Suprapubic skin (tissue), 4 donors: ENCODE measurements around the gene MTF1. TPM values are rescaled to one million over a fixed set of nuclear protein-coding genes. Genes with fewer than 3 reads are reported as not detected.

ENCODE experiments used
- DNase-seq, 2 donors: peaks; one replicate each; pipeline ENCODE4 v3.0.0-alpha.2; 2019; ENCODE audit warnings: low spot score in 2 of 2
- H3K27ac ChIP-seq: fragments of 200-600 bp; sonication (generic); one replicate; pipeline ENCODE4 v1.5.1; 2019
- H3K27me3 ChIP-seq: fragments of 200-600 bp; sonication (generic); one replicate; pipeline ENCODE4 v1.5.1; 2019
- H3K36me3 ChIP-seq: fragments of 200-600 bp; sonication (generic); one replicate; pipeline ENCODE4 v1.5.1; 2019
- H3K4me1 ChIP-seq: fragments of 200-600 bp; sonication (generic); one replicate; pipeline ENCODE4 v1.5.1; 2019
- H3K4me3 ChIP-seq: fragments of 200-600 bp; sonication (generic); one replicate; pipeline ENCODE4 v1.5.1; 2019; ENCODE audit warnings: mild to moderate bottlenecking
- H3K9me3 ChIP-seq: fragments of 200-600 bp; sonication (generic); one replicate; pipeline ENCODE4 v1.5.1; 2019
- CTCF ChIP-seq, 2 donors: fragments of 200-600 bp in 1 of 2; fragments of 450-650 bp in 1 of 2; sonication (generic) in 1 of 2; IDR thresholded peaks; one replicate each; pipeline ENCODE4 v1.5.1; 2016 to 2019; ENCODE audit warnings: antibody characterized with exemption in 2 of 2, mild to moderate bottlenecking in 1 of 2, moderate library complexity in 1 of 2
- EP300 ChIP-seq: sonication (generic); formaldehyde crosslinking; IDR thresholded peaks from one replicate; pipeline ENCODE4 v1.6.1; 2017; ENCODE audit warnings: antibody characterized with exemption
- POLR2A ChIP-seq, 2 donors: fragments of 450-650 bp; IDR thresholded peaks; one replicate each; pipeline ENCODE4 v1.6.1; 2017; ENCODE audit warnings: antibody characterized with exemption in 2 of 2, mild to moderate bottlenecking in 2 of 2, moderate library complexity in 2 of 2
- POLR2AphosphoS5 ChIP-seq, 3 donors: sonication (generic); formaldehyde crosslinking; IDR thresholded peaks; one replicate each; pipeline ENCODE4 v1.6.1; 2017; ENCODE audit warnings: antibody characterized with exemption in 3 of 3
- WGBS: methylation state at CpG from one replicate; pipeline ENCODE4 v1.1.5; 2018; 5-methylcytosine and 5-hydroxymethylcytosine counted together
- total RNA-seq, 4 donors: library from RNA; depleted of rRNA; stranded (reverse); fragments of >200 nt; gene quantifications; one replicate each; pipeline ENCODE4 v1.1.0, GENCODE V29; 2016

Gene MTF1
- total RNA-seq, 4 donors from 2014 or later: 8.8 to 13.5 (median 11.2) TPM

- Histone ChIP-seq H3K27ac (no peak overlapping the region), H3K27me3 (peaks cover 84% of the 10 kb centered on the region), H3K36me3 (no peaks in the 10 kb centered on the region), H3K4me3 (no peak overlapping the region), H3K9me3 (no peaks in the 10 kb centered on the region), H3K4me1 (peaks cover 10% of the 10 kb centered on the region)
- no peak for TF ChIP-seq POLR2AphosphoS5 (IDR thresholded peaks at IDR 0.05)
- no peak for TF ChIP-seq CTCF (IDR thresholded peaks at IDR 0.05)
- no peak for TF ChIP-seq EP300
- no peak for TF ChIP-seq POLR2A (IDR thresholded peaks at IDR 0.05)
- peak in 1 of 2 donors; percentile 55 for DNase-seq
- 10% methylated on average over 21 of the region's 27 CpGs for WGBS
These were observed 93.3 kb downstream of the MTF1 start for GRCh38 chr1:37765916-37766664.

- no peaks in the 10 kb centered on the region for H3K9me3 ChIP-seq
- peaks cover 10% of the 10 kb centered on the region for H3K4me1 ChIP-seq
- no peak within 1 kb of the TSS for H3K4me3 ChIP-seq
- peaks cover 90% of the 10 kb centered on the region for H3K27me3 ChIP-seq
- 5% methylated on average over 18 of the region's 33 CpGs for WGBS
- no peak within 1 kb of the TSS for H3K27ac ChIP-seq
- H3K36me3 ChIP-seq: no peaks in the 10 kb centered on the region
- no peak for TF ChIP-seq EP300
- no peak for TF ChIP-seq POLR2AphosphoS5 (IDR thresholded peaks at IDR 0.05)
- TF ChIP-seq POLR2A (IDR thresholded peaks at IDR 0.05): no peak
- no peak for TF ChIP-seq CTCF (IDR thresholded peaks at IDR 0.05)
- DNase-seq: no peak
These were observed 94.4 kb downstream of the MTF1 start, which contains the start of gene EPHA10 for GRCh38 chr1:37764888-37765441. Gene EPHA10 (minus strand): TSS chr1:37765120. CDS start chr1:37765066, 54 bp downstream.

GRCh38 chr1:37764414-37764825 is 95.0 kb downstream of the MTF1 start:
- no peak for DNase-seq
- Histone ChIP-seq H3K36me3 (no peaks in the 10 kb centered on the region), H3K27ac (no peak overlapping the region), H3K27me3 (peaks cover 92% of the 10 kb centered on the region), H3K4me3 (no peak overlapping the region), H3K4me1 (peaks cover 10% of the 10 kb centered on the region), H3K9me3 (no peaks in the 10 kb centered on the region)
- 8% methylated on average over 29 of the region's 29 CpGs for WGBS
- TF ChIP-seq CTCF (IDR thresholded peaks at IDR 0.05) (no peak), POLR2AphosphoS5 (IDR thresholded peaks at IDR 0.05) (no peak), EP300 (no peak), POLR2A (IDR thresholded peaks at IDR 0.05) (no peak)

- Histone ChIP-seq H3K9me3 (no peaks in the 10 kb centered on the region), H3K27me3 (peaks cover 97% of the 10 kb centered on the region), H3K27ac (no peak overlapping the region), H3K4me3 (no peak overlapping the region), H3K4me1 (peaks cover 10% of the 10 kb centered on the region), H3K36me3 (no peaks in the 10 kb centered on the region)
- peak in 1 of 2 donors; percentile 57 for DNase-seq
- WGBS: 23% methylated on average over 25 of the region's 25 CpGs
- TF ChIP-seq EP300 (no peak), POLR2A (IDR thresholded peaks at IDR 0.05) (no peak), CTCF (IDR thresholded peaks at IDR 0.05) (no peak), POLR2AphosphoS5 (IDR thresholded peaks at IDR 0.05) (no peak)
These were observed 95.5 kb downstream of the MTF1 start for GRCh38 chr1:37763791-37764413.

GRCh38 chr1:37762516-37762915 is 96.9 kb downstream of the MTF1 start:
- WGBS: 81% methylated on average over 2 of the region's 2 CpGs
- H3K36me3 ChIP-seq: no peaks in the 10 kb centered on the region
- H3K27me3 ChIP-seq: peaks cover 100% of the 10 kb centered on the region
- no peak for TF ChIP-seq POLR2AphosphoS5 (IDR thresholded peaks at IDR 0.05)
- no peak for TF ChIP-seq EP300
- TF ChIP-seq POLR2A (IDR thresholded peaks at IDR 0.05): no peak
- TF ChIP-seq CTCF (IDR thresholded peaks at IDR 0.05): no peak
- no peak for DNase-seq
- no peak overlapping the region for H3K27ac ChIP-seq
- no peaks in the 10 kb centered on the region for H3K9me3 ChIP-seq
- no peak overlapping the region for H3K4me3 ChIP-seq
- peaks cover 10% of the 10 kb centered on the region for H3K4me1 ChIP-seq
